Activated CD8-positive, alpha-beta T cell treated with anti-CD3 and anti-CD28 coated beads for 36 hours (primary cell): ENCODE results near the gene TNRC6C. TPM values are rescaled to one million over a fixed set of nuclear protein-coding genes. Genes with fewer than 3 reads are reported as not detected.

ENCODE experiments used
- ATAC-seq: fragments of 200-7000 bp; cut with Tn5 transposase; one replicate; pipeline ENCODE4 v1.10.0; 2021; ENCODE audit warnings: mild to moderate bottlenecking, moderate library complexity
- CTCF ChIA-PET: fragments of 350-600 bp; sonication (Branson Sonifier 250); formaldehyde crosslinking; loops from one replicate; lab custom pipeline; 2021; ENCODE audit warnings: antibody characterized with exemption; lab: Charles Lee
- POLR2A ChIA-PET: fragments of 350-600 bp; sonication (Branson Sonifier 250); formaldehyde crosslinking; loops from one replicate; lab custom pipeline; 2021; ENCODE audit warnings: antibody characterized with exemption; lab: Charles Lee
- DNase-seq: peaks from one replicate; pipeline ENCODE4 v3.0.0-alpha.2; 2020
- H3K27ac Mint-ChIP-seq: one replicate; pipeline ENCODE4 v1.8.0; 2021; ENCODE audit warnings: mild to moderate bottlenecking, mixed read lengths
- H3K27me3 Mint-ChIP-seq: one replicate; pipeline ENCODE4 v1.8.0; 2021; ENCODE audit warnings: mixed read lengths
- H3K36me3 Mint-ChIP-seq: one replicate; pipeline ENCODE4 v1.8.0; 2021; ENCODE audit warnings: low read depth, mixed read lengths
- H3K4me1 Mint-ChIP-seq: one replicate; pipeline ENCODE4 v1.8.0; 2021; ENCODE audit warnings: low read depth, mixed read lengths
- H3K4me3 Mint-ChIP-seq: one replicate; pipeline ENCODE4 v1.8.0; 2021; ENCODE audit warnings: mild to moderate bottlenecking, moderate library complexity, mixed read lengths
- H3K9me3 Mint-ChIP-seq: one replicate; pipeline ENCODE4 v1.8.0; 2021; ENCODE audit warnings: mixed read lengths
- intact Hi-C: fragments of 100-400 bp; cut with micrococcal nuclease; formaldehyde crosslinking; loops from one replicate; pipeline ENCODE4 v1.10.0; 2022
- total RNA-seq, 2 experiments: library from RNA; stranded (reverse); gene quantifications; one replicate each; pipeline ENCODE4 v1.2.3, GENCODE V29; 2021
- TF ChIP-seq, protein P1 (sequence below): fragments of 200-600 bp; IDR thresholded peaks from one replicate; pipeline ENCODE4 v1.8.0; 2022; ENCODE audit warnings: antibody characterized with exemption, mild to moderate bottlenecking

The TNRC6C gene
- total RNA-seq, 2 experiments from 2014 or later = 26.4 to 26.6 TPM

DNA sequence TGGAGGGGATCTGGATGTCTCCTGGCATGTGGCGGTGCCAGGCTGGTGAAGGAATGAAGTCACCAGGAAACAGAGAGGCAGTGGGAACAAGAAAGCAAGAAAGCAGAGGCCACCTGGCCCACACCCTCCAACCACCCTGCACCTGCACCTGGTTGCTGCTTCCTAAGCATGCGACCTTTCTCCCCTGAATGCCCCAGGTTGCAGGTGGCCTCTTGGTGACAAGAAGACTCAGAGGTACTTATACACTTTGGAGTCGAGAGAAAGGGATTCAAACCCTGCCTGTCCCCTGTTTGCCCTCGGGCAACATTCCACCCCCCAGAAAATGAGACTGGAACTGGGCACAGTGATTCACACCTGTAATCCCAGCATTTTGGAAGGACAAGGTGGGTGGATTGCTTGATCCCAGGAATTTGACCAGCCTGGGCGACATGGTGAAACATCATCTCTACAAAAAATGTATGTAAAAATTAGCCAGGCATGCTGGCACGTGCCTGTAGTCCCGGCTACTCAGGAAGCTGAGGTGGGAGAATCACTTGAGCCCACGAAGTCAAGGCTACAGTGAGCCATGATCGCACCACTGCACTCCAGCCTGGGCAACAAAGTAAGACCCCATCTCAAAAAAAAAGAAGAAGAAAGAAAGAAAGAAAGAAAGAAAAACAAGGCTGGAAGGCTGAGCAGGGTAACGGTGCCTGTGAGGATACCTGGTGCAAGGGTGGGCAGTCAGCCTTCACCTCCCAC lies 34.6 kb upstream of the TNRC6C start:
- Mint-ChIP-seq H3K4me3 (no peak overlapping the region), H3K4me1 (peaks cover 5% of the 10 kb centered on the region), H3K9me3 (no peaks in the 10 kb centered on the region), H3K27ac (no peak overlapping the region), H3K27me3 (peaks cover 2% of the 10 kb centered on the region), H3K36me3 (no peaks in the 10 kb centered on the region)
- CTCF ChIA-PET = no interaction called here
- TF ChIP-seq, protein P1, sequence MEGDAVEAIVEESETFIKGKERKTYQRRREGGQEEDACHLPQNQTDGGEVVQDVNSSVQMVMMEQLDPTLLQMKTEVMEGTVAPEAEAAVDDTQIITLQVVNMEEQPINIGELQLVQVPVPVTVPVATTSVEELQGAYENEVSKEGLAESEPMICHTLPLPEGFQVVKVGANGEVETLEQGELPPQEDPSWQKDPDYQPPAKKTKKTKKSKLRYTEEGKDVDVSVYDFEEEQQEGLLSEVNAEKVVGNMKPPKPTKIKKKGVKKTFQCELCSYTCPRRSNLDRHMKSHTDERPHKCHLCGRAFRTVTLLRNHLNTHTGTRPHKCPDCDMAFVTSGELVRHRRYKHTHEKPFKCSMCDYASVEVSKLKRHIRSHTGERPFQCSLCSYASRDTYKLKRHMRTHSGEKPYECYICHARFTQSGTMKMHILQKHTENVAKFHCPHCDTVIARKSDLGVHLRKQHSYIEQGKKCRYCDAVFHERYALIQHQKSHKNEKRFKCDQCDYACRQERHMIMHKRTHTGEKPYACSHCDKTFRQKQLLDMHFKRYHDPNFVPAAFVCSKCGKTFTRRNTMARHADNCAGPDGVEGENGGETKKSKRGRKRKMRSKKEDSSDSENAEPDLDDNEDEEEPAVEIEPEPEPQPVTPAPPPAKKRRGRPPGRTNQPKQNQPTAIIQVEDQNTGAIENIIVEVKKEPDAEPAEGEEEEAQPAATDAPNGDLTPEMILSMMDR = no peak
- ATAC-seq = no peak
- DNase-seq = no peak
- intact Hi-C loops = no loop called here
- POLR2A ChIA-PET = no interaction called here

DNA sequence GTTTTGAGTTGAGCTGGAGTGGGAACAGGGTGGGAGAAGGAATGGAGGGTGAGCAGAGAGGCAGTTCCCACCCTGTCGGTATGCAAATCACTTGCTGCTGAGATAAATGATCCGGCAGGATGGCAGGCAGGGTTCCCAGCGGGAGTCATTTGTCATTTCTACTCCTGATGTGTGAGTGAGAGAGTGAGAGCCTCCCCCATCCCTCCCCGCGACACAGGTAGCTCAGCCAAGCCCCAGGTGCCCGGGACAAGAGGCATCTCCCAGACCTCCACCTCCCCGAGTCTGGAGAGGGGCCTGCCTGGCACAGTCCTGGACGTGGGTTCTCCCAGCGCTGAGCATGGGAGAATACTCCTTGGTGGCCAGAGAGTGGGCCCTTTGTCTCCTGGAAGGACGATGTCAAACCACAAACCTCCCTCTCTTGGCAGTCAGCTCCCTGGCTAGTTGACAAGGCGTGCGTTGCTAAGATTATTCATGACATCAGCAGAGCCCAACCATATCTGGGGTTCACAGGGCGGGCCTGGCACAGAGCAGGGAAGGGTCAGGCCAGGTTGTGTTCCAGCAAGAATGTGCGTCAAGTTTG lies 33.7 kb upstream of the TNRC6C start:
- intact Hi-C loops = no loop called here
- Mint-ChIP-seq H3K27me3 (no peaks in the 10 kb centered on the region), H3K27ac (no peak overlapping the region), H3K36me3 (no peaks in the 10 kb centered on the region), H3K4me3 (no peak overlapping the region), H3K9me3 (no peaks in the 10 kb centered on the region), H3K4me1 (peaks cover 14% of the 10 kb centered on the region)
- POLR2A ChIA-PET = no interaction called here
- DNase-seq (no peak), ATAC-seq (no peak)
- CTCF ChIA-PET = no interaction called here
- TF ChIP-seq, protein P1 = no peak

DNA sequence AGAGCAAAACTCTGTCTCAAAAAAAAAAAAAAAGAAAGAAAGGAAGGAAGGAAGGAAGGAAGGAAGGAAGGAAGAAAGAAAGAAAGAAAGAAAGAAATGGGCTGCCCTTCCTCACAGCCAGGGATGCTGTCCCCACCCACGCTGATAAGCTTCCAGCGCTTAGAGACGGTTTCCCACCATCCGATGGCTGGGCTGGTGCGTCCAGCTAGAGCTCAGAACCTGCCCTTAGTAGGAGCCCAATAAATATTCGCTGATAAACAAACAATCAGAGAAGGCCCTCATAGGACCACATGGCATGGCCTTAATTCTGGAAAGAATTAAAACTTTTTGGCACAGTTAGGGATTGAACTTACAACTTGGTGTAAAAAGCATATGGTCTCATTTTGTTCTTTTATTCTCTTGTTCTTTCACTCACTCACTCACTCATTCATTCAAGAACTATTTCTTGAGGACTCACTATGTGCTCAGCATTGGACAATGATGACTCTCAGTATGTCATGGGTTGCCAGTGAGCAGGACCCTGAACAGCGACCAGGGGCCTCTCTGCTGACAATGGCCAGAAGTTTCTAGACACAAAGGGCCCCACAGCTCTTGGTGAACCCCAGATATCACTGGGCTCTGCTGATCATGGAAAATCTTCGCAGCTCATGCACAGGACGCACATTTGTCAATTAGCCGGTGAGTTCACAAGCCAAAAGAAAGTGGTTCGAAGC lies 32.5 kb upstream of the TNRC6C start:
- Mint-ChIP-seq H3K4me3 (no peak overlapping the region), H3K27me3 (no peaks in the 10 kb centered on the region), H3K27ac (no peak overlapping the region), H3K9me3 (no peaks in the 10 kb centered on the region), H3K4me1 (peaks cover 15% of the 10 kb centered on the region), H3K36me3 (no peaks in the 10 kb centered on the region)
- intact Hi-C loops = no loop called here
- ATAC-seq (no peak), DNase-seq (no peak)
- TF ChIP-seq, protein P1 = no peak
- ChIA-PET CTCF (no interaction called here), POLR2A (no interaction called here)

DNA sequence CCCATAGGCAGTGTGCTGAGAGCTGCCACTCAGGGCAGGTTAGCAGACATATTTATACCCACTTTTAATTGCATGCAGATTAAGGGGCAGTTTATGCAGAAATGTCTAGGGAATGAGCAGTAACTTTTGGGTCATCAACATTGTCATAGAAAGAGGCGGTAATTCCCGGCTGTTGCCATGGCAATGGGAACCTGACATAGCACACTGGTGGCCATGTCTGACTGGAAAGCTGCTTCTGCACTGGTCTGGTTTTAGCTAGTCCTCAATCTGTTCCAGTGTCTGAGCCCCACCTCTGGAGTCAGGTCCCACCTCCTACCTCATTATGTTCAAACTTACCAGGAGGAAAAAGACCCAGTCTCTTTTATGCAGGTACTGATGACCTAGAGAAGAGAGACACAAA lies 31.5 kb upstream of the TNRC6C start:
- TF ChIP-seq, protein P1 = no peak
- H3K36me3 Mint-ChIP-seq = no peaks in the 10 kb centered on the region
- CTCF ChIA-PET = no interaction called here
- peaks cover 15% of the 10 kb centered on the region for H3K4me1 Mint-ChIP-seq
- no peaks in the 10 kb centered on the region for H3K27me3 Mint-ChIP-seq
- H3K27ac Mint-ChIP-seq = no peak overlapping the region
- no peaks in the 10 kb centered on the region for H3K9me3 Mint-ChIP-seq
- ATAC-seq (no peak), DNase-seq (no peak)
- intact Hi-C loops = no loop called here
- POLR2A ChIA-PET = interaction anchor here (1.0 kb wide), 1 partner anchor 10 kb away, joined by 4 read pairs; no protein-coding TSS in a partner anchor
- H3K4me3 Mint-ChIP-seq = no peak overlapping the region
